ENCODE data around the gene GID8.

GID8 gene

DNA sequence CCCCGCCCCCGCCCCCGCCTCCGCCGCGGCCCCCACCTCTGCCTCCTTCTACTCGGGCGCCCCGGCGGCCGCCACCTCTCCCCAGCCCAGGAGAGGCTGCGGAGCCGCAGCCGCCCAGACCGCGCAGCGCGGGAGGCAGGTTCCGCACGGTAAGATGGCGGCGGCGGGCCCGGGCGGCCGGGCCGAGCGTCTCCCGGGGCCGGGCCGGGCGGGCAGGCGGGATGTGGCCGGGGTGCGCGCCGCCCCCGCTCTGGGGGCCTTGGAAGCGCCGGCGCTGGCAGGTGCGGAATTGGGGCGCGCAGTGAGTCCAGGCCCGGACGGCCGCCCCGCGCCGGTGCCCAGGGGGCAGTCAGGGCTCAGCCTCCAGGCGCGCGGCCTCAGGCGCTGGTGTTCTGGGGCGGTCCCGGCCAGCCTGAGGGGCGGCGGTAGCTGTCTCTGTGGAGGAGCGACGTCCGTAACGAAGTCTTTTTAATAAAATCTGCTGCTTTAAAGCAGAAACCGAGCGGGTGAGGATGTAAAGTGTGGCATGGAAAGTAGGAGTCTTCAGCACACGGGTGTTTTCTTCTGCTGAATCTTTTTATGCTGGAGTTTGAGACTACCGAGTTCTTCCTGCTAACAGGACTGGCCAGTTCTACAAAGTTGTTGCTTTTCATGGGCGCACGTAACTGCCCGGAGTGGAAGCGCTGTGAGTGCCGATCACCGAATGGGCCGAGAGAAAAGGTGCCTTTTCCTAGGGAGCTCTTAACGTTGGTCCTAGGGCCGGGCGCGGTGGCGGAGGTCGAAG is at the start of gene GID8:
GID8 (plus strand) TSS at position 43 of the 784 bp plus-strand sequence. CDS start 3,356 bp downstream, outside the sequence.
- DNase-seq: peak in 1 of 4 experiments; percentile 53

- no peak for DNase-seq
Measured at GRCh38 chr20:62888406-62888805, 49.5 kb upstream of the GID8 start.

GRCh38 chr20:62888910-62889309 is 49.0 kb upstream of the GID8 start:
- no peak for DNase-seq

DNA sequence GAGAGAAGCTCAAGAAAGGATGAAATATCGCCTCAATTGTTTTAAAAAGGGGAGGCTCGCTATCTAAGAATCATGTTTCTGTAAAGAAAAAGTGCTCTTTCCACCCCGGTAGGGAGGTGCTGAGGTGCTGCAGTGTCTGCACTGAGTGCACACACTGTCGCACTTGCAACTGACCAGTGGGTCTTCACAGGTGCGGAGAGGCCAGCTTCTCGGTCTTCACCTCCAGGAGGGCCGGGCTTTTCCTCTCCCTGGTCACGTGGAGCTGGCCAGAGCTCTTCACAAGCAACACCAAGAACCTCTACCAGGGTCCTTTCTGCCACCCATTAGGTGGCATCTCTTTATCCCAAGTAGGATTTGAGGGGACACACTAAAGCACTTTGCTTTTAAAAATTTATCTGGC is 48.5 kb upstream of the GID8 start:
- no peak for DNase-seq

GRCh38 chr20:62889871-62890270 is 48.1 kb upstream of the GID8 start:
- no peak for DNase-seq

DNA sequence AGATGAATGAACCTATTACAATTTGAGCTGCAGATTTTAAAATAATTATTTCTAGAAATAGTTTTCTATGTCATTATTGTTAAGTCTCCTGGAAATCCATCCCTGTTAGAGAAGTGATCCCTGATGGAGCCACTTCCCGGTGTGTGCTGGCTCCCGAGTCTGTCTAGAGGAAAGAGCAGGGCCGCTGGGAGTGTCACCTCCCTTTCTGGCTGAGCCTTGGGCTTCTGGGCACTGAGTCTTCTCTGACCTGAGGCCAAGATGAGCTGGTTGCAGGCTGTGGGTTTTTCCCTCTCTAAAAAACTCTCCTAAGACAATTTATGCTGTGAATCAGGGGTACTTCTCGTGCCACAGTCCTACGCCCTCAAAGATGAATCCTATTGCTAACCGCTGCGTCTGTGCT is 47.5 kb upstream of the GID8 start:
- DNase-seq: no peak

GRCh38 chr20:62891111-62891510 is 46.8 kb upstream of the GID8 start:
- DNase-seq: peak in 1 of 4 experiments; percentile 40

DNA sequence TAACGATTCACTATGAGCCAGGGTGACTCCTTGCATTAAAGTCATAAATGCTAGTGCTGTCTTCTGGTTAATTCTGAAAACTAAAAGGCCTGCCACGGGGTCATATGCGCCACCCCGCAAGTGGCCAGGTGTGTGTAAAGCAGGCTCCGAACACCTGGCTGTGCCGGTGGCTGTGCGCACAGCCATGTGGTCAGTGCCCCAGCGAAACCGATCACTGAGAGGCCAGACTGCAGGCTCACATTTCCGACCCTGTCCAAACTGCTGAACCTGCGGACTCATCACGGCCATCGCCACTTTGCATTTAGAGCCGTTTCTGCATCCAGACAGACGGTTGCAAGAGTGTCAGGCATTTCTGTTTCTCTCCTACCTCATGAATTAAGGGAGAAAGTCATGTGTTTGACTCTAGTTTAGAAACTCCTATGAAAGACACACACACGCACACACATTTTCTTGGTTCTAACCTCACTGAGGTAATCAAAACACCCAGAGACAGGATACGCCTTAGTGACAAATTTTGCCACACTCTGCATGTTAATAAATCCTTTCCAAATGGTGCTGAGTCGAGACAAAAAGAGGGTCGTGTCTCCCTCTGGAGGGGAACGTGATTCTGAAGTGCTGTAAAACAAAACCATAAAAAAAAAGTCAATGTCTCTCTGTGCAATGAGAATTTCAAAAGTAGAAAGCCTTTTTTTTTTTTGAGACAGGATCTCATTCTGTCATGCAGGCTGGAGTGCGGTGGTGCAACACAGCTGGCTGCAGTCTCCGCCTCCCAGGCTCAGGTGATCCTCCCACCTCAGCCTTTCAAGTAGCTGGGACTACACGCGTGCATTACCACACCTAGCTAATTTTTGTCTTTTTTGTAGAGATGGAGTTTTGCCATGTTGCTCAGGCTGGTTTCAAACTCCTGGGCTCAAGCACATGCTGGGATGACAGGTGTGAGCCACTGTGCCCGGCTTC is 45.3 kb upstream of the GID8 start:
- peak in 1 of 4 experiments; percentile 15 for DNase-seq

- DNase-seq: no peak
Measured at GRCh38 chr20:62893700-62894099, 44.2 kb upstream of the GID8 start.

DNA sequence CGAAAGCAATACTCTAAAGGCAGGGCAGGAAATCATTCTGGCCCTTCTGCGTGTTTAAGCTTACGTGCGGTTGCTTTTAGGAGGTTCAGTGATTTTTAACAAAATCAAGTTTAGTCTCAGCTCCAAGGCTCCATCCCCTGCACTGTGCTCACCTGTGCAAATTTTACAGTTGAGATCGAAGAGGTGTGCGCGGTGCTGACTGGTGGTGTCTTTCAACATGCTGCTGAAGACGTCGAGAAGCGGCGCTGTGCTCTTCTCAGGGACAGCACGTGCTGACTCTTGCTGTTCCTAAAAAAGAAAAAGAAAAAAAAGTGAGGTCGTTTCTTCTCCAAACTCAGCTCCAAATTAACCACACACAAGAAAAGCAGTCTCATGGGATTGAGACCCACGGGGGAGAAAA is 43.7 kb upstream of the GID8 start:
- no peak for DNase-seq

- no peak for DNase-seq
Measured at GRCh38 chr20:62895539-62895938, 42.4 kb upstream of the GID8 start.

- DNase-seq: no peak
Measured at GRCh38 chr20:62896526-62896925, 41.4 kb upstream of the GID8 start.

GRCh38 chr20:62897666-62898065 is 40.3 kb upstream of the GID8 start:
- no peak for DNase-seq

DNA sequence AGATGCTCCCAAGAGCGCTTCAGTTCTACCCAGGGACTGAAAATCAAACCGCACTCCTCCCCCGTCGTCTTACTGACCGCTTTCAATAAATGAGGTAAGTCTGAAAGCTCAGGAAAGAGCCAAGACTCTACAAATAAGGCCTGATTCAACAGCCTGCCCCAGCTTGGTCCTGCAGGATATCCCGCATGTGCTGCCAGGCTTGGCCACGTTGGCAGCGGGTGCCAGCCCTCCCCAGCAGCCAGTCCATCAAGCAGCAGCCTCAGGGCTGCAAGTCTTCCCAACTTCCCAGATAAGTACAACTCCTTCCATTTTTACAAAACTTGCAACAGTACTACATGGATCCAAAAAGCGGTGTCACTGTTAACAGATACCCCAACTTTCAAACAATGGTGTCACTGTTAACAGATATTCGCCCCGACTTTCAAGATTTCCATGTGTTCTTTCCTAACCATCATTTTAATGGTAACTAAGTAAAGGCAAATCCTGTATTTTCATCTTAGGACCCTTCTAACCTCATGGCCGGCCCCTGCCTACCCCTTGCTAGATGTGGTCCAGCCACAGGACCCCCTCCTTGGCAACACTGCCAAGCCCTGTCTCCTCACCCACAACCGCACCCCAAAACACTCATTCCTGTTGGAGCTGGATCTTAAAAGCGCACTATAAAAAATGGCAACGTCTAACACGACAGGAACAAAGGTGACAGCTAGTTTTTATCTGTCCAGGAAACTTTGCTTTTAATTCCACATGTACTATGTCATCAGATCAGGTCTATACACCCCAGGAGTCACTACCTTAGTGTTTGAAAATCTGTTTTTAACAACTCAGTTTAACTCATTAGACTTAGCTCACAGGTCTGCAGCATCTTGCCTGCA is 39.6 kb upstream of the GID8 start:
- DNase-seq: no peak

DNA sequence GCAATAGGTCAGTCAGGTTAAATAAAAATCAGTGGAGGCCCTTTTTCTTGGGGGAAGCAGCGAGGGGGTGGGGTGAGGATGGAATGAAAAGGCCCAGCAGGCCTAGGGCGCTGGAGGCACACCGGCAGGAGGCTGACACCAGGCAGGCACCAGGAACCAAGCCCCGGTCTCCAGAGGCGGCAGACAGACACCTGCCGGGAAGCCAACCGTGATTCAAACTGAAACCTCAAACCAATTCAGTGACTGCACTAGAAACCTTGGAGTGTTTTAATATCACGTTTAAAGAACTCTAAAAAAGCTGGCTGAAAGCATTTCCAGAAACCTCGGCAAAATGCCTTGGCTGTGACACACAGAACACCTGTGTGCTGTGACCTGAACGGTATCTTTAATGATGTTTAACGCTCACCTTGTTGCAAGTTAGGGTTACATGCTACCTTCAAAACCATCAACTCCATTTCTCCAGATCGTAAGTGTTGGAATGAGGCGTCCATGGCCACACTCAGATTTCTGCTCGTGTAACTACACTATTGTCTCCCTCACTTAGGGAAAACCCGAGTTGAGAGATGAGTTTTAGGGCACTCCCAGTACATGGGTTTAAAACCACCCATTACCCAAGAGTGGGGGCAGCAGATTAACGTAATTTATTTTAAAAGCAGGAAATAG is 38.8 kb upstream of the GID8 start:
- no peak for DNase-seq

- DNase-seq: no peak
Measured at GRCh38 chr20:62899633-62900051, 38.3 kb upstream of the GID8 start.

- peak; percentile 28 to 70 (median 49) for DNase-seq
Measured at GRCh38 chr20:62900052-62900691, 37.8 kb upstream of the GID8 start.

DNA sequence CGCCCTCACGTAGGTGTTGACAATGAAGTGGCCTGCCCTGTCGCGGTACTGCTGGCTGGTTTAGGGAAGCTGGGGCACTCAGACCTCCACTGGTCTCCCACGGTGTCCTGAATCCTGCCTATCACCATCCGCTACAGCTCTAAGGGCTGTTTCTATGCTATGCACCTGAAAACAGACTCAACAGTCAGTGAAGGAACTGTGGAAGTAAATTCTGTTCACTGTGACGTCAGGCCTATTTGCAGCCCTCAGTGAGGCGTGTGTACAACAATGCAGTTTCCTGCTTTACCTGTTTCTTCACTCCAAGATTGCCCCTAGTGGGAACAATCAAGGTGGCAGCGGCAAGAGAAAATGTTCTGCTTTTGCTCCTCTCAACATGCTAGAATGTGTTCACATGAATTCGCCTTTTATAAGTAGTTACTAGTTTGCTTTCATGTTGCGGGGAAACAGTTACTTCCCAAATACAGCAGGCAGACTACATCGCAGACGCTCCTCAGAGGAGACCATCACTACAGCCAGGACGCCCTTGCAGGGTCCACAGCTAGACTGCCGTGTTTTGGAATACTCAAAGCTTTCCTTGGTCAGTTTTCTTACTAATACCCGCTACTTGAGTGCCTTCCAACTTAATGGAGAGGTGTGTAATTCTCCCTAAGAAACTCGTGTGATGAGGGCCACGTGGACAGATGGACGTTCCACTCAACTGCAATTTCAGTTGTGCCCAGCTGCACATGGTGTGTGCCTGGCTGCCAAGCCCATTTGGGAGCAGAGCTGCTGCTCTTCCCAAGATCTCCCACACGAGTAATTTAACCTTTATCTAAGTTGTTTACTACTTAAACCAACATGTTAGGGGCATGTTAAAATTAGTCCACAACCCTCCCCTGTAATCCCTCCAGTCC is 37.0 kb upstream of the GID8 start:
- DNase-seq: no peak

DNA sequence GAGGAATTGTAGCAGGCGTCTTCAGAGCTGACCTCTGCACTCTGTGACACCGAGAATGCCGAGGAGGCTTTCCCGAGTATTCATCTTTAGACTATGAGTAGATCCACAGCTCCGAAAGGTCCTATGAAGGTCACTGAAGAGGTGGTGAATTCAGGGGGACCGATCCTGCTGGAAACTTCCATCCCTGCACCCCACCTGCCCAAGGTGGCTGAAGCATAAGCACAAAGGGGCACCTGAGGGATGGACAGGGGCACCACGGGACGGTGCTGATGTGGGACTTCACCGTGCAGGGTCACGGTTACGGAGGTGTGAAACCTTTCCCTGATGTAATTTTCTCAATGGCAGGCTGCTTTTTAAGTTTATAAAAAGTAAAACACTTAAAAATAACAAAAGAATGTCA is 36.1 kb upstream of the GID8 start:
- DNase-seq: no peak

- no peak for DNase-seq
Measured at GRCh38 chr20:62902926-62903615, 34.9 kb upstream of the GID8 start.

Data from activated naive CD4-positive, alpha-beta T cell (primary cell).